Muscle of leg (tissue), 11 donors: ENCODE data around the gene AP1B1. TPM values are rescaled to one million over a fixed set of nuclear protein-coding genes. Genes with fewer than 3 reads are reported as not detected.
"Not testable (repeated sequence)": the region's sequence is repeated elsewhere in the genome, so short reads cannot be mapped to it uniquely, and the experiment has no call there.

Source experiments
- DNase-seq: peaks from one replicate; pipeline ENCODE4 v3.0.0; 2013
- H3K27ac ChIP-seq: one replicate; pipeline ENCODE4 v1.5.1; 2013; ENCODE audit warnings: mild to moderate bottlenecking, low read length, control low read depth
- H3K27me3 ChIP-seq: one replicate; pipeline ENCODE4 v1.6.1; 2013; ENCODE audit warnings: low read length; ENCODE audit not compliant: control insufficient read depth, insufficient read depth
- H3K36me3 ChIP-seq: one replicate; pipeline ENCODE4 v1.6.1; 2013; ENCODE audit warnings: low read length; ENCODE audit not compliant: control insufficient read depth, insufficient read depth
- H3K4me1 ChIP-seq: one replicate; pipeline ENCODE4 v1.6.1; 2013; ENCODE audit warnings: low read length; ENCODE audit not compliant: control insufficient read depth, insufficient read depth
- H3K4me3 ChIP-seq: one replicate; pipeline ENCODE4 v1.5.1; 2013; ENCODE audit warnings: low read length, control low read depth
- H3K9me3 ChIP-seq: replicated peaks from 2 replicates; pipeline ENCODE4 v1.6.1; 2013; ENCODE audit warnings: low read depth, low read length; ENCODE audit not compliant: control insufficient read depth
- WGBS: methylation state at CpG from one replicate; pipeline ENCODE4 v1.1.5; 2013; ENCODE audit warnings: missing lambda C conversion rate; ENCODE audit not compliant: insufficient coverage; 5-methylcytosine and 5-hydroxymethylcytosine counted together
- polyA plus RNA-seq, 8 donors: library from polyadenylated mRNA; unstranded; fragments of 120-200 nt; gene quantifications; one replicate each; pipeline versions ENCODE4 v1.2.1 to v1.2.3, GENCODE V29; 2013; ENCODE audit warnings: inconsistent platforms in 1 of 8, low replicate concordance in 1 of 8; ENCODE audit not compliant: insufficient read length in 8 of 8, insufficient read depth in 1 of 8
- total RNA-seq: library from RNA; stranded (reverse); fragments of 120-200 nt; gene quantifications from one replicate; pipeline ENCODE4 v1.2.4, GENCODE V29; 2013

Gene AP1B1
- total and polyA plus RNA-seq, 9 donors: 19.9 to 33.6 (median 28.0) TPM

GRCh38 chr22:29353860-29354259 lies 34.5 kb downstream of the AP1B1 start:
- 86% methylated on average over 4 of the region's 8 CpGs for WGBS
- Histone ChIP-seq H3K27me3 (no peaks in the 10 kb centered on the region), H3K4me1 (peaks cover 16% of the 10 kb centered on the region), H3K27ac (peak overlapping the region; percentile 29), H3K4me3 (no peak overlapping the region), H3K9me3 (no peaks in the 10 kb centered on the region), H3K36me3 (peaks cover 82% of the 10 kb centered on the region)
- no peak for DNase-seq

- Histone ChIP-seq H3K4me1 (peaks cover 16% of the 10 kb centered on the region), H3K4me3 (no peak overlapping the region), H3K36me3 (peaks cover 81% of the 10 kb centered on the region), H3K27ac (peak overlapping the region; percentile 50), H3K9me3 (no peaks in the 10 kb centered on the region), H3K27me3 (no peaks in the 10 kb centered on the region)
- WGBS: 84% methylated on average over 4 of the region's 11 CpGs
- no peak for DNase-seq
Measured at GRCh38 chr22:29353286-29353685, 35.1 kb downstream of the AP1B1 start.

- no peak for DNase-seq
- Histone ChIP-seq H3K27me3 (no peaks in the 10 kb centered on the region), H3K4me1 (peaks cover 16% of the 10 kb centered on the region), H3K27ac (peak overlapping the region; percentile 50), H3K9me3 (no peaks in the 10 kb centered on the region), H3K4me3 (no peak overlapping the region), H3K36me3 (peaks cover 80% of the 10 kb centered on the region)
- WGBS: 93% methylated on average over 4 of the region's 9 CpGs
Measured at GRCh38 chr22:29352778-29353177, 35.6 kb downstream of the AP1B1 start.

GRCh38 chr22:29351891-29352290 lies 36.5 kb downstream of the AP1B1 start:
- Histone ChIP-seq H3K4me1 (peaks cover 21% of the 10 kb centered on the region), H3K9me3 (no peaks in the 10 kb centered on the region), H3K27ac (no peak overlapping the region), H3K4me3 (no peak overlapping the region), H3K27me3 (no peaks in the 10 kb centered on the region), H3K36me3 (peaks cover 88% of the 10 kb centered on the region)
- WGBS: 81% methylated on average over 7 of the region's 9 CpGs
- no peak for DNase-seq

- peaks cover 91% of the 10 kb centered on the region for H3K36me3 ChIP-seq
- no peak for DNase-seq
- no peak overlapping the region for H3K27ac ChIP-seq
- H3K27me3 ChIP-seq: no peaks in the 10 kb centered on the region
- H3K9me3 ChIP-seq: no peaks in the 10 kb centered on the region
- WGBS: 98% methylated on average over 4 of the region's 6 CpGs
- no peak overlapping the region for H3K4me3 ChIP-seq
- peaks cover 30% of the 10 kb centered on the region for H3K4me1 ChIP-seq
Measured at GRCh38 chr22:29351042-29351441, 37.3 kb downstream of the AP1B1 start.

- WGBS: 90% methylated on average over 6 of the region's 18 CpGs
- DNase-seq: no peak
- Histone ChIP-seq H3K4me1 (peaks cover 37% of the 10 kb centered on the region), H3K27me3 (no peaks in the 10 kb centered on the region), H3K27ac (no peak overlapping the region), H3K36me3 (peaks cover 82% of the 10 kb centered on the region), H3K9me3 (no peaks in the 10 kb centered on the region), H3K4me3 (no peak overlapping the region)
Measured at GRCh38 chr22:29348956-29349355, 39.4 kb downstream of the AP1B1 start.

- no peak for DNase-seq
- no peaks in the 10 kb centered on the region for H3K27me3 ChIP-seq
- peaks cover 37% of the 10 kb centered on the region for H3K4me1 ChIP-seq
- H3K4me3 ChIP-seq: no peak overlapping the region
- H3K36me3 ChIP-seq: peaks cover 74% of the 10 kb centered on the region
- no peaks in the 10 kb centered on the region for H3K9me3 ChIP-seq
- 83% methylated on average over 2 of the region's 2 CpGs for WGBS
- H3K27ac ChIP-seq: no peak overlapping the region
Measured at GRCh38 chr22:29348041-29348440, 40.3 kb downstream of the AP1B1 start.

GRCh38 chr22:29346659-29347058 lies 41.7 kb downstream of the AP1B1 start:
- Histone ChIP-seq H3K27ac (peak overlapping the region; percentile 55), H3K4me3 (no peak overlapping the region), H3K27me3 (no peaks in the 10 kb centered on the region), H3K4me1 (peaks cover 42% of the 10 kb centered on the region), H3K36me3 (peaks cover 71% of the 10 kb centered on the region), H3K9me3 (no peaks in the 10 kb centered on the region)
- peak; percentile 62 for DNase-seq
- no CpG with 5 or more reads among the region's 4 CpGs for WGBS

GRCh38 chr22:29345932-29346331 lies 42.4 kb downstream of the AP1B1 start:
- peaks cover 71% of the 10 kb centered on the region for H3K36me3 ChIP-seq

GRCh38 chr22:29344889-29345288 lies 43.5 kb downstream of the AP1B1 start:
- Histone ChIP-seq H3K36me3 (peaks cover 71% of the 10 kb centered on the region), H3K4me1 (peaks cover 44% of the 10 kb centered on the region)
- H3K4me3 ChIP-seq, H3K9me3 ChIP-seq, DNase-seq, H3K27ac ChIP-seq, H3K27me3 ChIP-seq: not testable (repeated sequence)
- 100% methylated on average over 1 of the region's 5 CpGs for WGBS

More at GRCh38 chr22:29345932-29346331, 42.4 kb downstream of the AP1B1 start:
- no peaks in the 10 kb centered on the region for H3K27me3 ChIP-seq
- peak; percentile 59 for DNase-seq
- no peak overlapping the region for H3K4me3 ChIP-seq
- no peaks in the 10 kb centered on the region for H3K9me3 ChIP-seq
- H3K4me1 ChIP-seq: peaks cover 42% of the 10 kb centered on the region
- H3K27ac ChIP-seq: no peak overlapping the region

- no peaks in the 10 kb centered on the region for H3K27me3 ChIP-seq
- peaks cover 51% of the 10 kb centered on the region for H3K4me1 ChIP-seq
- H3K36me3 ChIP-seq: peaks cover 71% of the 10 kb centered on the region
- H3K27ac ChIP-seq: no peak overlapping the region
- WGBS: 41% methylated on average over 4 of the region's 5 CpGs
- H3K9me3 ChIP-seq: no peaks in the 10 kb centered on the region
- no peak overlapping the region for H3K4me3 ChIP-seq
- peak; percentile 73 for DNase-seq
Measured at GRCh38 chr22:29344137-29344536, 44.2 kb downstream of the AP1B1 start.
